IPS DF 4.7 (cell line): ENCODE measurements around the gene SLC22A17.

ENCODE experiments used
- DNase-seq: peaks from one replicate; pipeline ENCODE4 v3.0.0-alpha.2; 2013; ENCODE audit warnings: low spot score; ENCODE audit errors: extremely low read depth

Gene SLC22A17

GRCh38 chr14:23308721-23309445, 43.8 kb downstream of the SLC22A17 start:
- no peak for DNase-seq

GRCh38 chr14:23307687-23308644, 44.7 kb downstream of the SLC22A17 start:
- DNase-seq: no peak

- no peak for DNase-seq
Observed at GRCh38 chr14:23307146-23307530, 45.5 kb downstream of the SLC22A17 start.

GRCh38 chr14:23306412-23307145, 46.1 kb downstream of the SLC22A17 start, which contains the start of gene BCL2L2:
BCL2L2 (plus strand) TSS chr14:23306833; CDS start chr14:23307768, 935 bp downstream.
- no peak for DNase-seq

GRCh38 chr14:23302290-23303225, 50.1 kb downstream of the SLC22A17 start, which contains the start of gene PPP1R3E:
PPP1R3E (minus strand) TSS chr14:23302859; CDS start chr14:23302576, 283 bp downstream.
- no peak for DNase-seq

GRCh38 chr14:23301969-23302289, 50.8 kb downstream of the SLC22A17 start:
- DNase-seq: no peak

- DNase-seq: no peak
Observed at GRCh38 chr14:23301288-23301968, 51.3 kb downstream of the SLC22A17 start.

GRCh38 chr14:23300687-23301223, 51.9 kb downstream of the SLC22A17 start:
- no peak for DNase-seq

- no peak for DNase-seq
Observed at GRCh38 chr14:23299986-23300686, 52.6 kb downstream of the SLC22A17 start.

- DNase-seq: no peak
Observed at GRCh38 chr14:23299211-23299957, 53.3 kb downstream of the SLC22A17 start.

GRCh38 chr14:23297611-23298277, 54.9 kb downstream of the SLC22A17 start:
- DNase-seq: no peak

- DNase-seq: no peak
Observed at GRCh38 chr14:23297096-23297495, 55.6 kb downstream of the SLC22A17 start.
